Spleen (tissue), 11 donors: Measurements from ENCODE around the gene ARL8B. TPM values are rescaled to one million over a fixed set of nuclear protein-coding genes. Genes with fewer than 3 reads are reported as not detected.
"Not testable (repeated sequence)": the region's sequence is repeated elsewhere in the genome, so short reads cannot be mapped to it uniquely, and the experiment has no call there.

Experiments used
- DNase-seq: peaks from one replicate; pipeline ENCODE4 v3.0.0-alpha.2; 2020
- H3K27ac ChIP-seq, 8 donors: fragments of 200-600 bp; sonication (generic) in 7 of 8; 1 replicate in 4 of 8; 2 replicates in 4 of 8; pipeline versions ENCODE4 v1.5.0 to v1.8.0; 2016 to 2021; ENCODE audit warnings: inconsistent platforms in 4 of 8, mild to moderate bottlenecking in 4 of 8, moderate library complexity in 1 of 8
- H3K27me3 ChIP-seq, 7 donors: fragments of 200-600 bp; sonication (generic) in 6 of 7; replicated peaks in 1 of 7; 1 replicate in 4 of 7; 2 replicates in 3 of 7; pipeline versions ENCODE4 v1.5.0 to v1.8.0; 2016 to 2021; ENCODE audit warnings: inconsistent platforms in 3 of 7, mild to moderate bottlenecking in 1 of 7
- H3K36me3 ChIP-seq, 6 donors: fragments of 200-600 bp; sonication (generic) in 5 of 6; 1 replicate in 4 of 6; 2 replicates in 2 of 6; pipeline versions ENCODE4 v1.5.0 to v1.8.0; 2016 to 2021; ENCODE audit warnings: inconsistent platforms in 2 of 6
- H3K4me1 ChIP-seq, 6 donors: fragments of 200-600 bp; sonication (generic) in 5 of 6; 1 replicate in 3 of 6; 2 replicates in 3 of 6; pipeline versions ENCODE4 v1.5.0 to v1.8.0; 2016 to 2021; ENCODE audit warnings: inconsistent platforms in 3 of 6
- H3K4me3 ChIP-seq, 8 donors: fragments of 200-600 bp; sonication (generic) in 7 of 8; 1 replicate in 4 of 8; 2 replicates in 4 of 8; pipeline versions ENCODE4 v1.5.0 to v1.8.0; 2016 to 2021; ENCODE audit warnings: inconsistent platforms in 4 of 8, mild to moderate bottlenecking in 4 of 8, moderate library complexity in 2 of 8
- H3K9me3 ChIP-seq, 8 donors: fragments of 200-600 bp; sonication (generic) in 7 of 8; 1 replicate in 4 of 8; 2 replicates in 4 of 8; pipeline versions ENCODE4 v1.5.0 to v1.8.0; 2016 to 2021; ENCODE audit warnings: inconsistent platforms in 4 of 8
- CTCF ChIP-seq, 11 experiments: fragments of 200-600 bp in 7 of 11; fragments of 450-650 bp in 4 of 11; sonication (generic) in 4 of 11; IDR thresholded peaks in 8 of 11; conservative IDR thresholded peaks in 3 of 11; 1 replicate in 7 of 11; 2 replicates in 4 of 11; pipeline versions ENCODE4 v1.4.0 to v1.8.0; 2016 to 2021; ENCODE audit warnings: antibody characterized with exemption in 11 of 11, inconsistent platforms in 4 of 11, mild to moderate bottlenecking in 1 of 11
- POLR2A ChIP-seq, 3 donors: fragments of 450-650 bp; IDR thresholded peaks; one replicate each; pipeline ENCODE4 v1.5.1; 2017; ENCODE audit warnings: antibody characterized with exemption in 3 of 3, mild to moderate bottlenecking in 1 of 3
- POLR2AphosphoS5 ChIP-seq, 3 donors: sonication (generic); formaldehyde crosslinking; IDR thresholded peaks; one replicate each; pipeline ENCODE4 v1.5.1; 2017; ENCODE audit warnings: antibody characterized with exemption in 3 of 3
- WGBS, 5 donors: extraction: QIAGEN DNeasy Blood & Tissue Kit in 3 of 5; methylation state at CpG; one replicate each; pipeline versions ENCODE4 v1.1.5 to v1.1.7; 2013 to 2018; 5-methylcytosine and 5-hydroxymethylcytosine counted together
- intact Hi-C: fragments of 100-400 bp; cut with DNase I; formaldehyde crosslinking; loops from one replicate; pipeline ENCODE4 v1.15.0; 2023; ENCODE audit warnings: low total_unique reads
- polyA plus RNA-seq, 3 donors: library from polyadenylated mRNA; stranded (reverse); fragments of 200-250 nt; gene quantifications; one replicate each; pipeline ENCODE4 v1.2.1, GENCODE V29; 2013
- total RNA-seq, 7 donors: library from RNA; depleted of rRNA in 3 of 7; stranded (reverse); fragments of >200 nt in 3 of 7; fragmentation: NEBNext Ultra II Directional in 4 of 7; extraction: Animal tissue kit (Norgen Biotek cat#: 25700) in 4 of 7; gene quantifications; one replicate each; pipeline versions ENCODE4 v1.1.0 to v1.2.1, GENCODE V29; 2016 to 2021
- donor health status: healthy with polysubstance abuse.
- donor health status: DM: no; HTN: no; CAD: no; lungs with moderate emphysema.
- donor health status: DM: no; HTN: no; CAD: no.
- donor health status: Bipolar disorder and iron deficiency.
- donor health status: healthy.
- donor health status: DM: no; HTN: no; CAD: no.
- donor health status: DM: yes; HTN: yes; CAD: no.

Gene ARL8B
- total and polyA plus RNA-seq, 10 donors = 23.0 to 120 (median 58.9) TPM

DNA sequence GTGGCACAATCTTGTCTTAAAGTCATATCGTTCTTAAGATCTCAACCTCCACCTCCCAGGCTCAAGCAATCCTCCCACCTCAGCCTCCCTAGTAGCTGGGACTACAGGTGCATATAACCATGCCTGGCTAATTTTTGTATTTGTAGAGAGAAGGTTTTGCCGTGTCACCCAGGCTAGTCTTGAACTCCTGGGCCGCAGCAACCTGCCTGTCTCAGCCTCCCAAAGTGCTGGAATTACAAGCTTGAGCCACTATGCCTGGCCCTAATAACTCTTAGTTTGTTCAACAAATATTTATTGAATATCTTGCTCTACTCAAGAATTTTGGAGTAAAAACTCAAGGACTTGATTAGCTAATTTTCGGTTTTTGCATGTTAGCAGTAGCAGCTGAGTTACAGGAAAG lies 46.0 kb downstream of the ARL8B start:
- WGBS, 5 donors = 91 to 96% (median 94%) methylated on average over 4 of the region's 4 CpGs
- peak overlapping the region in 1 of 8 donors; percentile 13 for H3K27ac ChIP-seq
- intact Hi-C loops = no loop called here

DNA sequence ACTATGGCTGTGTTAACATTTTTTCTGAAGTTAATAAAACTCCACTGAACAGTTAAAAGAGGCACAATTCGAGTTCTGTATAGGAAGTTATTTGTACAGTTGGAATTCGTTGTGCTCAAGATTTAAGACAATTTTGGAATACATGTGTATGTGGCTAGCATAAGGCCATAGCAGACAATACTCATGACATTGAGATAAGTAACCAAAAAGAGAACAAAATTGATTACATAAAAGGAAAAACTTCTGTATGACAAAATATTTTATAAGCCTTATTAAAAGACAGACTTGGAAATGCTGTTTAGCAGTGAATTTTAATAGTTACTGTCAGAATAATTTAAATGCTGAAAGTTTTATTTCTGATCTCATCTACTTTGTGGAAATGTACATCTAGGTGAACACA lies 47.7 kb downstream of the ARL8B start:
- TF ChIP-seq CTCF (IDR thresholded peaks at IDR 0.05 in 8 of 11, conservative IDR thresholded peaks at IDR 0.05 in 3 of 11) = no peak
- TF ChIP-seq POLR2A (IDR thresholded peaks at IDR 0.05) = no peak
- no peak for TF ChIP-seq POLR2AphosphoS5 (IDR thresholded peaks at IDR 0.05)
- Histone ChIP-seq H3K4me3 (no peak overlapping the region), H3K9me3 (no peaks in the 10 kb centered on the region), H3K36me3 (peaks cover 0 to 45% (median 40%) of the 10 kb centered on the region in 6 donors), H3K4me1 (peaks cover 0 to 50% (median 31%) of the 10 kb centered on the region in 6 donors), H3K27ac (no peak overlapping the region), H3K27me3 (no peaks in the 10 kb centered on the region)
- intact Hi-C loops = no loop called here
- 34 to 49% (median 43%) methylated on average over 2 of the region's 2 CpGs for WGBS, 5 donors
- DNase-seq = no peak

More for the DNA sequence above, 46.0 kb downstream of the ARL8B start:
- Histone ChIP-seq H3K9me3 (no peaks in the 10 kb centered on the region), H3K36me3 (peaks cover 0 to 28% (median 26%) of the 10 kb centered on the region in 6 donors), H3K4me3 (no peak overlapping the region), H3K4me1 (peaks cover 0 to 67% (median 34%) of the 10 kb centered on the region in 6 donors), H3K27me3 (no peaks in the 10 kb centered on the region)
- TF ChIP-seq POLR2AphosphoS5 (IDR thresholded peaks at IDR 0.05) (no peak), CTCF (IDR thresholded peaks at IDR 0.05 in 8 of 11, conservative IDR thresholded peaks at IDR 0.05 in 3 of 11) (no peak)
- DNase-seq = no peak

- H3K9me3 ChIP-seq = no peaks in the 10 kb centered on the region
- intact Hi-C loops = no loop called here
- H3K27ac ChIP-seq = no peak overlapping the region
- no peak overlapping the region for H3K4me3 ChIP-seq
- 79 to 94% (median 86%) methylated on average over 5 of the region's 5 CpGs for WGBS, 5 donors
- no peaks in the 10 kb centered on the region for H3K27me3 ChIP-seq
- no peak for DNase-seq
- H3K4me1 ChIP-seq = peaks cover 0 to 38% (median 21%) of the 10 kb centered on the region in 6 donors
- H3K36me3 ChIP-seq = peaks cover 0 to 56% (median 52%) of the 10 kb centered on the region in 6 donors
- TF ChIP-seq CTCF (IDR thresholded peaks at IDR 0.05 in 8 of 11, conservative IDR thresholded peaks at IDR 0.05 in 3 of 11) (no peak), POLR2AphosphoS5 (IDR thresholded peaks at IDR 0.05) (no peak), POLR2A (IDR thresholded peaks at IDR 0.05) (no peak)
Measured at GRCh38 chr3:5170975-5171374, 48.9 kb downstream of the ARL8B start.

DNA sequence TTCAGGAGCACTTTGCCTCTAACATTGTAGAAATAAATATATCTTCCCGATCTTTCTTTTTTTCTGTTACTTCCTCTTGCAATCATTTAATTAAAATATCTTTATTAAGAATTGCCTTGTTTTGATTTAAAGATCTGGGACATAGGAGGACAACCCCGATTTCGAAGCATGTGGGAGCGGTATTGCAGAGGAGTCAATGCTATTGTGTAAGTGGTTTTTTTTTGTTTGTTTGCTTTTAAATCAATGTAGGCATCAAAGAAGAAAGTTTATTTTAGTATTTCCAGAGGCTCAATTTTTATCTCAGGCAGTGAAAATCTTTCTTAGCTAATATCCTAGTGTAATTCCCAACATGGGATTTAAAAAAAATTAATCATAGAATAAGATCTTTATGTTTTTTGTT lies 49.9 kb downstream of the ARL8B start:
- intact Hi-C loops = no loop called here
- H3K4me3 ChIP-seq = no peak overlapping the region
- H3K27ac ChIP-seq = no peak overlapping the region
- no peaks in the 10 kb centered on the region for H3K27me3 ChIP-seq
- TF ChIP-seq POLR2A (IDR thresholded peaks at IDR 0.05) (no peak), CTCF (IDR thresholded peaks at IDR 0.05 in 8 of 11, conservative IDR thresholded peaks at IDR 0.05 in 3 of 11) (no peak), POLR2AphosphoS5 (IDR thresholded peaks at IDR 0.05) (no peak)
- H3K9me3 ChIP-seq = no peaks in the 10 kb centered on the region
- peaks cover 0 to 28% (median 14%) of the 10 kb centered on the region in 6 donors for H3K4me1 ChIP-seq
- WGBS, 5 donors = 93 to 98% (median 94%) methylated on average over 4 of the region's 4 CpGs
- DNase-seq = no peak
- H3K36me3 ChIP-seq = peaks cover 0 to 67% (median 60%) of the 10 kb centered on the region in 6 donors

DNA sequence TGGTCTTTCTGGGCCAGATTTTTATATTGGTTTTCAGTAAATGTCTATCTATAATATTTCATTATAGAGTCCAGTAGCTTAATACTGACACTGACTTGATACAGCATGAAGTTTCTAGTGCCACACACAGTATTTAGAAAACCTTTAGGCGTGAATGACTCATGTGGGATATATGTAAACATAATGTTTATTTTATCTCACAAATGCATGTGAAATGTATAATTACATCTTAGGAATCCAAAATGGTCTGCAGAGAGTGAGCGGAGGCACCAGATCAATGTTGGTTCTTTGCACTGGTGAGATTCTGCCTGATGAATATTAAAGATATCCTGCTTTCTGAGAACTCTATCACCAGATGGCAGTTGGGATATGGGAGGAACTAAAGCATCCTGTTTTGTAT lies 56.9 kb downstream of the ARL8B start:
- H3K27me3 ChIP-seq, H3K4me3 ChIP-seq, H3K9me3 ChIP-seq, DNase-seq, intact Hi-C loops: not testable (repeated sequence)
- Histone ChIP-seq H3K4me1 (peaks cover 3 to 59% (median 33%) of the 10 kb centered on the region in 6 donors), H3K36me3 (peaks cover 0 to 89% (median 53%) of the 10 kb centered on the region in 6 donors), H3K27ac (peak overlapping the region in 1 of 8 donors; percentile 4)
- 95 to 99% (median 97%) methylated on average over 2 of the region's 2 CpGs for WGBS, 5 donors
